Neuron (in vitro differentiated cells): ENCODE data around the gene TUBB2A.
"Not testable (repeated sequence)": the region's sequence is repeated elsewhere in the genome, so short reads cannot be mapped to it uniquely, and the experiment has no call there.

Source experiments
- H2AFZ ChIP-seq: one replicate; pipeline ENCODE4 v1.6.1; 2013; ENCODE audit warnings: low read depth, mild to moderate bottlenecking, inconsistent platforms, low read length, moderate library complexity
- H3K27me3 ChIP-seq: one replicate; pipeline ENCODE4 v1.6.1; 2013; ENCODE audit warnings: low read length; ENCODE audit not compliant: insufficient read depth
- H3K36me3 ChIP-seq: one replicate; pipeline ENCODE4 v1.6.1; 2013; ENCODE audit warnings: low read length; ENCODE audit not compliant: insufficient read depth
- H3K4me1 ChIP-seq: one replicate; pipeline ENCODE4 v1.6.1; 2013; ENCODE audit warnings: low read length; ENCODE audit not compliant: insufficient read depth
- H3K4me3 ChIP-seq: 2 replicates; pipeline ENCODE4 v1.5.1; 2013; ENCODE audit warnings: mild to moderate bottlenecking, low read length, moderate library complexity
- H3K9me3 ChIP-seq: one replicate; pipeline ENCODE4 v1.6.1; 2013; ENCODE audit warnings: low read length

The TUBB2A gene

GRCh38 chr6:3157131-3157933 is at the start of gene TUBB2A:
Gene TUBB2A (minus strand): TSS chr6:3157544. CDS start chr6:3157463, 81 bp downstream.
- H3K27me3 ChIP-seq: no peaks in the 10 kb centered on the region
- no peaks in the 10 kb centered on the region for H3K9me3 ChIP-seq
- peaks cover 36% of the 10 kb centered on the region for H3K4me1 ChIP-seq
- peaks cover 26% of the 10 kb centered on the region for H3K36me3 ChIP-seq
- H3K4me3 ChIP-seq: peak within 1 kb of the TSS; percentile 78
- peak within 1 kb of the TSS; percentile 88 for H2AFZ ChIP-seq

- Histone ChIP-seq H2AFZ (no peak overlapping the region), H3K4me3 (no peak overlapping the region), H3K4me1 (peaks cover 11% of the 10 kb centered on the region), H3K27me3 (no peaks in the 10 kb centered on the region), H3K36me3 (no peaks in the 10 kb centered on the region), H3K9me3 (no peaks in the 10 kb centered on the region)
Observed at GRCh38 chr6:3206339-3207015, 49.1 kb upstream of the TUBB2A start.

- Histone ChIP-seq H3K4me3 (no peak overlapping the region), H3K36me3 (no peaks in the 10 kb centered on the region), H2AFZ (no peak overlapping the region), H3K27me3 (no peaks in the 10 kb centered on the region), H3K9me3 (no peaks in the 10 kb centered on the region), H3K4me1 (peaks cover 11% of the 10 kb centered on the region)
Observed at GRCh38 chr6:3205913-3206312, 48.6 kb upstream of the TUBB2A start.

GRCh38 chr6:3204921-3205320 is 47.6 kb upstream of the TUBB2A start:
- Histone ChIP-seq H3K27me3 (no peaks in the 10 kb centered on the region), H3K36me3 (no peaks in the 10 kb centered on the region), H3K9me3 (no peaks in the 10 kb centered on the region)

GRCh38 chr6:3202999-3203696 is 45.8 kb upstream of the TUBB2A start:
- no peaks in the 10 kb centered on the region for H3K36me3 ChIP-seq
- H3K9me3 ChIP-seq: no peaks in the 10 kb centered on the region
- no peaks in the 10 kb centered on the region for H3K27me3 ChIP-seq

More at GRCh38 chr6:3204921-3205320, 47.6 kb upstream of the TUBB2A start:
- Histone ChIP-seq H2AFZ (no peak overlapping the region), H3K4me3 (no peak overlapping the region), H3K4me1 (peaks cover 11% of the 10 kb centered on the region)

GRCh38 chr6:3201388-3201787 is 44.0 kb upstream of the TUBB2A start:
- no peak overlapping the region for H2AFZ ChIP-seq
- no peaks in the 10 kb centered on the region for H3K27me3 ChIP-seq
- no peaks in the 10 kb centered on the region for H3K9me3 ChIP-seq
- no peak overlapping the region for H3K4me3 ChIP-seq
- H3K4me1 ChIP-seq: peaks cover 5% of the 10 kb centered on the region
- H3K36me3 ChIP-seq: no peaks in the 10 kb centered on the region

More at GRCh38 chr6:3202999-3203696, 45.8 kb upstream of the TUBB2A start:
- Histone ChIP-seq H3K4me1 (no peaks in the 10 kb centered on the region), H3K4me3 (no peak overlapping the region), H2AFZ (no peak overlapping the region)

- Histone ChIP-seq H3K4me3 (no peak overlapping the region), H2AFZ (no peak overlapping the region), H3K4me1 (peaks cover 9% of the 10 kb centered on the region), H3K27me3 (no peaks in the 10 kb centered on the region), H3K36me3 (no peaks in the 10 kb centered on the region), H3K9me3 (no peaks in the 10 kb centered on the region)
Observed at GRCh38 chr6:3200682-3201081, 43.3 kb upstream of the TUBB2A start.

- Histone ChIP-seq H3K27me3 (no peaks in the 10 kb centered on the region), H3K4me1 (peaks cover 14% of the 10 kb centered on the region), H3K36me3 (no peaks in the 10 kb centered on the region), H3K9me3 (no peaks in the 10 kb centered on the region), H2AFZ (no peak overlapping the region), H3K4me3 (no peak overlapping the region)
Observed at GRCh38 chr6:3199382-3199781, 42.0 kb upstream of the TUBB2A start.

- peaks cover 30% of the 10 kb centered on the region for H3K4me1 ChIP-seq
- H3K36me3 ChIP-seq, H3K27me3 ChIP-seq, H3K9me3 ChIP-seq, H3K4me3 ChIP-seq, H2AFZ ChIP-seq: not testable (repeated sequence)
Observed at GRCh38 chr6:3197734-3198133, 40.4 kb upstream of the TUBB2A start.

- Histone ChIP-seq H3K4me1 (peaks cover 30% of the 10 kb centered on the region), H2AFZ (no peak overlapping the region), H3K4me3 (no peak overlapping the region), H3K36me3 (no peaks in the 10 kb centered on the region), H3K27me3 (no peaks in the 10 kb centered on the region), H3K9me3 (no peaks in the 10 kb centered on the region)
Observed at GRCh38 chr6:3196770-3197169, 39.4 kb upstream of the TUBB2A start.

- Histone ChIP-seq H3K4me1 (peaks cover 30% of the 10 kb centered on the region), H3K9me3 (peaks cover 3% of the 10 kb centered on the region), H3K36me3 (no peaks in the 10 kb centered on the region), H2AFZ (peak overlapping the region; percentile 1), H3K4me3 (peak overlapping the region; percentile 65), H3K27me3 (no peaks in the 10 kb centered on the region)
Observed at GRCh38 chr6:3195695-3196497, 38.6 kb upstream of the TUBB2A start.

- Histone ChIP-seq H3K9me3 (peaks cover 3% of the 10 kb centered on the region), H3K27me3 (no peaks in the 10 kb centered on the region), H3K4me3 (peak overlapping the region; percentile 65), H3K4me1 (peaks cover 30% of the 10 kb centered on the region), H2AFZ (no peak overlapping the region), H3K36me3 (peaks cover 5% of the 10 kb centered on the region)
Observed at GRCh38 chr6:3195420-3195694, 38.0 kb upstream of the TUBB2A start.
